Lower leg skin (tissue), 4 donors: ENCODE results near the gene IL24. TPM values are rescaled to one million over a fixed set of nuclear protein-coding genes. Genes with fewer than 3 reads are reported as not detected.

Source experiments
- DNase-seq, 2 donors: peaks; one replicate each; pipeline ENCODE4 v3.0.0-alpha.2; 2019; ENCODE audit warnings: low spot score in 2 of 2
- H3K4me3 ChIP-seq: fragments of 200-600 bp; sonication (generic); 2 replicates; pipeline ENCODE4 v1.5.1; 2017; ENCODE audit warnings: mild to moderate bottlenecking, low read depth; ENCODE audit not compliant: poor library complexity, severe bottlenecking
- CTCF ChIP-seq, 3 donors: fragments of 450-650 bp; IDR thresholded peaks; one replicate each; pipeline ENCODE4 v1.5.1; 2016; ENCODE audit warnings: antibody characterized with exemption in 3 of 3, mild to moderate bottlenecking in 3 of 3, moderate library complexity in 2 of 3
- POLR2A ChIP-seq, 2 donors: fragments of 450-650 bp; IDR thresholded peaks; one replicate each; pipeline ENCODE4 v1.6.1; 2016 to 2017; ENCODE audit warnings: antibody characterized with exemption in 2 of 2, mild to moderate bottlenecking in 1 of 2, moderate library complexity in 1 of 2
- WGBS, 2 donors: methylation state at CpG; one replicate each; pipeline ENCODE4 v1.1.5; 2018; 5-methylcytosine and 5-hydroxymethylcytosine counted together
- intact Hi-C: fragments of 100-400 bp; cut with DNase I; formaldehyde crosslinking; loops from one replicate; pipeline ENCODE4 v1.15.0; 2023; ENCODE audit warnings: low total_unique reads
- total RNA-seq, 4 donors: library from RNA; depleted of rRNA; stranded (reverse); fragments of >200 nt; gene quantifications; one replicate each; pipeline ENCODE4 v1.1.0, GENCODE V29; 2016

IL24 gene
- total RNA-seq, 4 donors from 2014 or later, result not detected

DNA sequence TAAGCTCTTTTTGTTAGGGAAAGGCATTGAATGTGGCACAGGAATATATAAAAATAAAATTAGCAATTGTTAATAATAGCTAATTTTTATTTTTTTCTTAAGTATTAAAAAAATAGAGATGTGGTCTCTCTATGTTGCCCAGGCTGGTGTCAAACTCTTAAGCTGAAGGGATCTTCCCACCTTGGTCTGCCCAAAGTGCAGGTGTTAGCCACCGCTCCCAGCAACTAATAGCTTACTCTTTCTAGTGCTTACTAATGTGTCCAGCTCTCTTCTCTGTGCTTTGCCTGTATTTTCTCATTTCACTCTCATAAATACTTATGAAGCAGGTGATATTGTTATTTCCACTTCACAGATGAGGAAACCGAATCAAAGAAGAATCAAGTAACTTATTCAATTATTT is 13.4 kb upstream of the IL24 start:
- intact Hi-C loops, result no loop called here
- no peak for TF ChIP-seq POLR2A (IDR thresholded peaks at IDR 0.05)
- no peak for TF ChIP-seq CTCF (IDR thresholded peaks at IDR 0.05)
- no peak for DNase-seq
- 92 to 97% methylated on average over 2 of the region's 2 CpGs for WGBS, 2 donors
- no peak overlapping the region for H3K4me3 ChIP-seq

- H3K4me3 ChIP-seq, result no peak overlapping the region
- TF ChIP-seq POLR2A (IDR thresholded peaks at IDR 0.05) (no peak), CTCF (IDR thresholded peaks at IDR 0.05) (no peak)
- intact Hi-C loops, result no loop called here
- WGBS, 2 donors, result 50 to 51% methylated on average over 3 of the region's 3 CpGs
- peak in 1 of 2 donors; percentile 25 for DNase-seq
Measured at GRCh38 chr1:206885341-206886060, 11.7 kb upstream of the IL24 start.

- H3K4me3 ChIP-seq, result no peak overlapping the region
- WGBS, 2 donors, result 90 to 92% methylated on average over 1 of the region's 1 CpG
- TF ChIP-seq POLR2A (IDR thresholded peaks at IDR 0.05) (no peak), CTCF (IDR thresholded peaks at IDR 0.05) (no peak)
- DNase-seq, result peak in 1 of 2 donors; percentile 23
- intact Hi-C loops, result no loop called here
Measured at GRCh38 chr1:206886831-206887230, 10.4 kb upstream of the IL24 start.

DNA sequence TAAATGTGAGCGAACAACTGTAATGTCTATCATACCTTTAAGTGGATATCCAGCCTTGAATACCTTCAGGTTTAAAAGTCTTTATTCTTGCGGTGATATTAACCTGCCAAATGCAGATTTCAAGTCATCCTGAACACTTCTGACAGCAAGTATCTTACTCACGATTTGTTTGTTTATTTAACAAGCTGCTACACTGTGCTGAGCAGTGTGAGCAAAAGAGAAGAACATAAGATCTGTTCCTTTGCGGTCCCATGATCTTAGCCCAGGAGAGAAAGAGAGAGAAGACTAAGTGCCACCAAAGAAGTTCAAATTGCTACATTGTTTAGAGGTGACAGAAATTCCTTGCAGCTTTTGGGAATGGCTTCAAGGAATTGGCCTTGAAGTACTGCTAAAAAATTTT is 9.5 kb upstream of the IL24 start:
- TF ChIP-seq POLR2A (IDR thresholded peaks at IDR 0.05) (no peak), CTCF (IDR thresholded peaks at IDR 0.05) (no peak)
- intact Hi-C loops, result no loop called here
- H3K4me3 ChIP-seq, result no peak overlapping the region
- WGBS, 2 donors, result 76 to 87% methylated on average over 4 of the region's 4 CpGs
- DNase-seq, result no peak

GRCh38 chr1:206890125-206891060 is 6.8 kb upstream of the IL24 start:
- WGBS, 2 donors, result 45 to 48% methylated on average over 15 of the region's 15 CpGs
- peak in 1 of 2 donors; percentile 44 for DNase-seq
- TF ChIP-seq POLR2A (IDR thresholded peaks at IDR 0.05), result no peak
- TF ChIP-seq CTCF (IDR thresholded peaks at IDR 0.05), result no peak
- intact Hi-C loops, result no loop called here
- no peak overlapping the region for H3K4me3 ChIP-seq
